Measurements from ENCODE around the gene SVOP. TPM values are rescaled to one million over a fixed set of nuclear protein-coding genes. Genes with fewer than 3 reads are reported as not detected.

SVOP gene
- total and polyA plus RNA-seq, 2 of the 4 experiments (the other 2 are of a cell fraction): not detected

GRCh38 chr12:108875280-108875679 lies 145.6 kb downstream of the SVOP start:
- no peak overlapping the region for H4K5ac ChIP-seq (ENCODE audit: low read depth, low read length)
- no peak overlapping the region for H4K91ac ChIP-seq (ENCODE audit: insufficient read depth, low read depth, low read length)
- no peak overlapping the region for H4K8ac ChIP-seq (ENCODE audit: low read depth in 2 of 2, low read length in 2 of 2)
- in situ Hi-C loops (cut with MboI; ENCODE audit: low sequenced_read_pairs) (no loop called here), intact Hi-C loops (cut with micrococcal nuclease) (no loop called here), dilution Hi-C loops (cut with HindIII; ENCODE audit: low sequenced_read_pairs, unreplicated experiment) (no loop called here)
- H2BK5ac ChIP-seq (ENCODE audit: low read depth, low read length, poor library complexity, severe bottlenecking): no peak overlapping the region
- no peak overlapping the region for H3K27ac ChIP-seq (ENCODE audit: insufficient read depth, low read length)
- no peak overlapping the region for H2AK9ac ChIP-seq (replicated peaks; ENCODE audit: low read depth, low read length, poor library complexity)
- no peak overlapping the region for H2AFZ ChIP-seq (replicated peaks; ENCODE audit: low read length, poor library complexity)
- H2BK120ac ChIP-seq (ENCODE audit: low read depth, low read length): no peak overlapping the region
- H4K20me1 ChIP-seq (ENCODE audit: insufficient read depth, low read length): no peaks in the 10 kb centered on the region
- H3K4me2 ChIP-seq (ENCODE audit: low read depth, low read length): no peak overlapping the region
- H3K9me3 ChIP-seq (ENCODE audit: control insufficient read depth, insufficient read depth, low read length): no peaks in the 10 kb centered on the region
- no peaks in the 10 kb centered on the region for H3K79me1 ChIP-seq (ENCODE audit: low read depth in 1 of 2, low read length in 2 of 2)
- peaks cover 2% of the 10 kb centered on the region; the same call in 1 of the 2 replicates for H3K4me1 ChIP-seq (ENCODE audit: control insufficient read depth, insufficient read depth, low read length)
- no peaks in the 10 kb centered on the region for H3K9me1 ChIP-seq (ENCODE audit: insufficient read depth, low read length)
- no peak overlapping the region for H3K23ac ChIP-seq (ENCODE audit: low read depth, low read length)
- no TSS peak for BruUV-seq (replicated peaks)
- no peak for TF ChIP-seq RAD21 (IDR thresholded peaks at IDR 0.05; ENCODE audit: low read length)
- TF ChIP-seq POLR2A (IDR thresholded peaks at IDR 0.05; ENCODE audit: low read depth, low read length): no peak
- TF ChIP-seq MXI1 (IDR thresholded peaks at IDR 0.05; ENCODE audit: borderline replicate concordance, low read depth, low read length): no peak
- no peak for TF ChIP-seq RCOR1 (IDR thresholded peaks at IDR 0.05; ENCODE audit: insufficient replicate concordance, low read length)
- TF ChIP-seq NFE2L2 (IDR thresholded peaks at IDR 0.05; ENCODE audit: low read depth, low read length): no peak
- no peak for TF ChIP-seq CEBPB (IDR thresholded peaks at IDR 0.05; ENCODE audit: low read depth, low read length)
- TF ChIP-seq RFX5 (IDR thresholded peaks at IDR 0.05; ENCODE audit: low read depth, low read length): no peak
- no peak for TF ChIP-seq MAZ (IDR thresholded peaks at IDR 0.05; ENCODE audit: borderline replicate concordance, low read depth, low read length)
- TF ChIP-seq USF2 (IDR thresholded peaks at IDR 0.05; ENCODE audit: low read depth, low read length): no peak
- TF ChIP-seq FOS (IDR thresholded peaks at IDR 0.05; ENCODE audit: low read depth, low read length): no peak
- TF ChIP-seq CHD1 (IDR thresholded peaks at IDR 0.05; ENCODE audit: low read depth, low read length): no peak
- ChIA-PET POLR2A (ENCODE audit: unreplicated experiment) (no interaction called here), CTCF (no interaction called here)
- no peak overlapping the region for H3K56ac ChIP-seq (ENCODE audit: extremely low read depth, insufficient read depth, low read length)
- H2BK20ac ChIP-seq (ENCODE audit: low read depth, low read length): no peak overlapping the region
- H3K9ac ChIP-seq (ENCODE audit: low read depth, low read length): no peak overlapping the region
- ATAC-seq (ENCODE audit: low read depth) (no peak), DNase-seq (no peak)
- no peak overlapping the region for H3K4ac ChIP-seq (ENCODE audit: low read depth, low read length)
- H3K4me3 ChIP-seq (ENCODE audit: insufficient read depth, low read depth, low read length): no peak overlapping the region
- H3K36me3 ChIP-seq (ENCODE audit: control insufficient read depth, insufficient read depth, low read length): no peaks in the 10 kb centered on the region
- no peak overlapping the region for H3K14ac ChIP-seq (replicated peaks; ENCODE audit: low read depth, low read length)
- no peak overlapping the region for H2AK5ac ChIP-seq (ENCODE audit: low read depth, low read length)
- H2BK15ac ChIP-seq (ENCODE audit: low read depth, low read length): no peak overlapping the region
- H3K18ac ChIP-seq (ENCODE audit: low read depth, low read length): no peak overlapping the region
- no CpG with 5 or more reads among the region's 1 CpG for WGBS, 2 experiments (ENCODE audit: extremely low coverage in 2 of 2, insufficient read length in 1 of 2)
- H3K27me3 ChIP-seq (ENCODE audit: control insufficient read depth, insufficient read depth, low read length): peaks cover 4% of the 10 kb centered on the region; the same call in 1 of the 2 replicates
